HG02623 (cell line): ENCODE results near the gene SART1.
"Not testable (repeated sequence)": the region's sequence is repeated elsewhere in the genome, so short reads cannot be mapped to it uniquely, and the experiment has no call there.

ENCODE experiments used
- ATAC-seq: cut with Tn5 transposase; IDR thresholded peaks from one replicate; pipeline ENCODE4 v1.9.1; 2021; ENCODE audit warnings: moderate library complexity; ENCODE audit not compliant: unreplicated experiment

SART1 gene

GRCh38 chr11:65987336-65987735 lies 25.8 kb downstream of the SART1 start:
- no peak for ATAC-seq

GRCh38 chr11:65988791-65989592 lies 27.5 kb downstream of the SART1 start:
- ATAC-seq: peak; percentile 90

GRCh38 chr11:65992056-65992455 lies 30.5 kb downstream of the SART1 start:
- no peak for ATAC-seq

- ATAC-seq: no peak
Observed at GRCh38 chr11:65997286-65997685, 35.8 kb downstream of the SART1 start.

- peak; percentile 85 for ATAC-seq
Observed at GRCh38 chr11:66001942-66002647, 40.6 kb downstream of the SART1 start, which contains the start of the genes BANF1 and EIF1AD. TSS of gene BANF1 (plus strand) at chr11:66002503. CDS start at chr11:66003251, 748 bp downstream. TSS of gene EIF1AD (minus strand) at chr11:66002157. CDS start at chr11:66000389, 1,768 bp downstream.

- ATAC-seq: peak; percentile 42
Observed at GRCh38 chr11:66002648-66003225, 41.2 kb downstream of the SART1 start.

- no peak for ATAC-seq
Observed at GRCh38 chr11:66003291-66003690, 41.8 kb downstream of the SART1 start.

GRCh38 chr11:66004186-66004585 lies 42.7 kb downstream of the SART1 start:
- ATAC-seq: no peak

GRCh38 chr11:66006134-66006890 lies 44.8 kb downstream of the SART1 start:
- ATAC-seq: no peak

- no peak for ATAC-seq
Observed at GRCh38 chr11:66006891-66007176, 45.3 kb downstream of the SART1 start.

GRCh38 chr11:66007201-66007634 lies 45.7 kb downstream of the SART1 start:
- ATAC-seq: no peak

- ATAC-seq: no peak
Observed at GRCh38 chr11:66008095-66008467, 46.5 kb downstream of the SART1 start.

- ATAC-seq: no peak
Observed at GRCh38 chr11:66008468-66009101, 47.1 kb downstream of the SART1 start.

- not testable (repeated sequence) for ATAC-seq
Observed at GRCh38 chr11:66010036-66010435, 48.5 kb downstream of the SART1 start.

GRCh38 chr11:66011239-66011784 lies 49.8 kb downstream of the SART1 start:
- ATAC-seq: no peak

- ATAC-seq: no peak
Observed at GRCh38 chr11:66011785-66012303, 50.3 kb downstream of the SART1 start, which contains the start of gene CST6. TSS of gene CST6 (plus strand) at chr11:66012008. CDS start at chr11:66012045, 37 bp downstream.

- no peak for ATAC-seq
Observed at GRCh38 chr11:66012371-66012945, 50.9 kb downstream of the SART1 start.

GRCh38 chr11:66012946-66013761 lies 51.6 kb downstream of the SART1 start:
- no peak for ATAC-seq

GRCh38 chr11:66013762-66014100 lies 52.2 kb downstream of the SART1 start:
- no peak for ATAC-seq
